Stimulated activated CD4-positive, alpha-beta T cell treated with anti-CD3 and anti-CD28 coated beads, Interleukin-1b, Interleukin-23, amount 100 ng/mL, for 1 hour (primary cell): ENCODE data around the gene BRD4.

Source experiments
- DNase-seq, 2 donors: peaks; one replicate each; pipeline ENCODE4 v3.0.0-alpha.2; 2020; ENCODE audit warnings: low read depth in 2 of 2

Gene BRD4

DNA sequence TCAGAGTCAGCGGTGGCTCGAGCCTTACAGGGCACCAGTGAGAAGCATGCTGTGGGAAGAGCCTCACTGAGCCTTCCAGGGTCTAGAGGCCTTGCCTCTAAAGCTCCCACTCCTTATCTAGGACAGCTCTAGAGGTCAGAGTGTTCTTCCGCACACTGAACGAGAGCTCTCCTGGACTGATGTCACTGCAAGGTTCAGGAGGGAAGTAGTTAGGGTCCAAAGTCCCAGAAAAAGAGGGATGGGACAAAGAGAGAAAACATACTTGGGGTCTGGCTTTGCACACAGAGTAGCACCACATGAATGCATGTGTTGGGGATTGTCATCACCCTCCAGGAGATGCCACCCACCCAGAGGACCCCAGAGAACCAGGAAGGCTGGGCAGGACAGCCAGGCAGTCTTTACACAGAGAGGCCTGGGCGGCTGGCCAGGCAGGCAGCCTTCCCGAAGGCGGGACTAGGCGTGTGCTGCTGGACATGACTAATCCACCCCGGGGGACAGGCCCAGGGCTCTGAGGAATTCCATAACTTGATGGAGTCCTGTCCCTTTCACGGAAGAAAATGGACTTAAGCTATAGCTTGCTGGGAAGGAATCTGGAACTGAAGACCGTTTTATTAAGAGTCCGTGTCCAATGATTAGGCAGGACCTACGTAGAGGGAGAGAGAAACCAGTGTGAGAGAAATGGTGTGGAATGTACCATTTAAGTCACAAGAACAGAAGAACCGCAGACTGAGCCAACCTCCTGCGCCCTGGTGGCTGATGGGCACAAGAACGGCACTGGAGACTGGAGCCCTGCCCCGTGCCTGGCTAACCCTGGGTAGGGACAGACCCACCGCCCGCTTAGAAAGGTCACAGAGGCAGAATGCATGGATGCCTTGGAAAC is 83.5 kb downstream of the BRD4 start:
- DNase-seq, result no peak

DNA sequence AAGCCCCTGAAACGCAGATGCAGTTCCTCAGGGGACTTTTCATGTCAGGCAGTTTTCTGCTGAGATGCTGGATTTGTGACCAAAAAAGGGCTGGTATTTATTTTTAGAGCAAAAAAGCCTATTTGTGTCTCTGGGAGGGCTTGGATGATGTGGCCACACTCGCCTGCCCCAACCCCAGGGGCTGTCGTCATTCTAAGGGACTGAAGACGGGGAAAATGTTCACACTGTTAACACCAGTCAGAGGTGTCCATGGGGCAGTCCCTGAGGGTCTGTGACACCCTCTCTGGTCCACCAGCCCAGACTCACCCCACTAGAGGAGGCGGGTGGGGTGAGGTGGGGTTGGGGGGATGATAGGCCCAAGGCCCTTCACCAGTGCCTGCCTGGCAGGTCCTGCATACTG is 84.2 kb downstream of the BRD4 start:
- no peak for DNase-seq

DNA sequence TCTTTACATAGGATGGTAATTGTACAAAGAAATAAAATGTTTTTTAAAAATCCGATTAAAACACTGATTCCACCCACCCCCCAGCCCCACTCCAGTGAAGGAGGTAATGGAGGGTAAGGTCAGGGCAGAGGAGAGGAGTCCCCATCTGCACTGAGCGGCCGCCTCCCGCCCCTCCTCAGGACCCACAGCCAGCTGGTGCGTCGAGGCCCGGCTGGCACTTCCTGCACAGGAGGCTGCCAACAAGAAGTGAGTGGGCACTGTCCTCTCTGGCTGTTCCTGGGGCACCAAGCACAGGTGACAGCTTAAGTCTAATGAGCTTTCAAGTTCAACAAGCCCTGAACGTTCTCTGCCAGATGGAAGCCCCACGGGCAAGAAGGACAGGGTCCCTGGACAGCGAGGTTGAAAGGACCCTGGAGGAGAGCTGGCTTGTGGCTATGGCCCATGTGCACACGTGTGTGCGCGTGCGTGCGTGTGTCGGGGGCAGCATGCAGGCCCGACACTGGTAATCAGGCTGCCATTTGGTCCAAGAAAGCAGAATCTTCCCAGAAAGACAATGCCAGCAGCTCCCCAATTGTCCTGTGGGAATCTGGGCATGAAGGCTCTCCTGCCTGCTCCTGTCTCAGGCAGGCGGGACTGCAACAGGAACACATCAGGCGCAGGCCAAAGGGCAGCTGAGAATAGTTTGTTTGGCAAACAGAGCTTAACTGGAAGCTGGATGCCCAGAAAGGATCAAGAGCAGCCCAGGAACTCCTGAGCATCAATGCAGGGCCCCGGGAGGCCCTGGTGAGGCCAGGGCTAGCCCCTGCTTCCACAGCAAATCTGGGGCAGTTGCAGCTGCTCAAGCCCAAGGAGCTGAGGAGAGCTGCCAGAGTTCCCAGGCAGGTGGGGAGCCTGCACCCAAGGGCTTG is 85.0 kb downstream of the BRD4 start:
- no peak for DNase-seq

DNA sequence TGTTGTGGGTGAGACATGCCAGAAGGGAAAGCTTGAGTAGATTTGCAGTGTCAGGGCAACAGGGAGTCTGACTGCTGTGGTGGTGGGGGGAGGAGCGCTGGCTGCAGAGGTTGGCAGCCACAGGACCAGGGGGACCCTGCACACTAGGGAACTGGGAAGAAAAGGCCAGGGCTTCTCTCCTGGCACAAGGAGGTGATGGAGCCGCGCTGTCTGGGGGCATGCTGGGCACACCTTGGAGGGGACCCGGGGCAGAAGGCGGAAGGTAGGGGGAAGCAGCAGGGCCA is 86.2 kb downstream of the BRD4 start:
- DNase-seq, result no peak

DNA sequence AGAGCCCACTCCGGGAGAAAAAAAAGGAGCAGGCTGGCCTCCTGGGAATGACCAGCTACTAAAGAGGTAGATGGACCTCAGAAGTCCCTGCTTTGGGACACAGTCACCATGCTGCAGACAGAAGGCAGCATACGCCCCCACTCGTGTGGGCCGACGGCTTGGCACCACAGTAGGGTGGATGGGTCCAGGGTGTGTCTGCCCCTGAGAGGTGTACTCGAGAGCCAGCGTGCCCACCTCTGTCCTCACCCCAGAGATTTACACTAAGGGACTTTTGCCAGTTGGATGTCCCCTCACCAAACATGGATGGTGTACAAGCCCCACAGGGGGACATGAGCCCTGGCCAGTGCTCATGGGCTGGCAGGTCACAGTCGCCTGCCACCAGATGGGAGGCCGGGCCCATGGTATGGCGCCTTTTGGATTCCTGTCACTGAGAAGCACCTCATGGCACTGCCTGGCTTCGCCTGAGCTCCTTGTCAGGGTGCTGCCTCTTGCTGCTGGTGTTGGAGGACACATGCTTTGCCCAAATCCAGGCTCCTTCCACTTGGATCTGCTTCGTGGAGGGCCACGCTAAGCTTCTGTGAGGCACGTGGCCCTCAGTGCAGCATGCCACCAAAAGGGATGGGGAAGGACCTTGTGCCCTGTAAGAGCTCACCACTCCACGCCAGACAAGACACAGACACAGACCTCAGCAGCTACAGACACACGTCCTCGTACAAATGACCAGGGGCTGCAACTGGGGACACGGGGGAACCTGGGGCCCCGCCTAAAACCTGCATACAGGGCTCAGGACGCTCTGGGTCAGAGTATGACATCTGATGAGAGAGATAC is 86.8 kb downstream of the BRD4 start:
- no peak for DNase-seq

DNA sequence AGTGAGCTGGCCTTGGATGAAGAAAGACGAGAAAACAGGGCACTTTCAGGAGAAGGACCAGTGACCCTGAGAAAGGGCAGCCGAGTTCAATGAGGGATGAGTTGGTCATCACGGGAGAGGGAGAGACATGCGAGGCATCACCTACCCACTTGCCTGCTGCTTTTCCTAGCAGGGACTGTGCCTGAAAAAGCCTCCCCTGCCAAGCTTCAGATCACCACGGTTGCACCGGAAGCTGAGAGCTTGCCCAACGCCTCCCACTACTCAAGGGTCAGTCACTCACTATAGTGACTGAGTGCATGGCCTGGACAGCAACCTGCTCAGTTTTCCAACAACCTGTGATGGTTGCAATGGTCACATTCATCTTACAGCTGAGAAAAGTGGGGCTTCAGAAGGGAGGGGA is 87.5 kb downstream of the BRD4 start:
- no peak for DNase-seq

DNA sequence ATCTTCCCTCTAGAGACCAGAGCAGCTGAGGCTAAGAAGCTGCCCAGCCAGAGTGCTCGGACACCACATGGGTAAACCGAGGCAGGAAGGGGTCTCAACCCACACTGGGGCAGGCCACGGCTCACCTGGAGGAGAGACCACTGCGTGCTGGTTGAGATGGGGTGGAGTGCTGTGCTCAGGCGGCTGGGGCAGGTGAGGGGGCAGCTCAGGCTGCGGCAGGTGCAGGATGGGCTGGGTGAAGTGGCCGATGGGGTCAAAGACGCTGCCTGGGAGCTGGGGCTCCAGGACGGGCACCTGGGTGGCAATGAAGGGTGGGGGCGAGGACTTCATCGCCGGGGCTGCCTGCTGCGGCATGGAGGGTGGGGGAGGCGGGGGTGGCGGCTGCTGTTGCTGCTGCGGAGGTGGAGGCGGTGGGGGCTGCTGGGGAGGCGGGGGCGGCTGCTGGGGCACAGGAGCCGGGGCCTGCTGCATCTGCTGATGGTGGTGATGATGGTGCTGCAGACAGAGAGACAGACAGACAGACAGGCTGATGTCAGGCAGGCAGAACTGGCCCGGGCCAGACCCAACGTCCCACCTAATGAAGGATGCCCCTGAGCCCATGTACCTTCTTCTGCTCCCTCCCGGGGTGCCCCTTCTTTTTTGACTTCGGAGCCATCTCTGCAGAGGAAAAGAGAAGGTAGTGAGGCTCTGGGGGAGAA is 88.1 kb downstream of the BRD4 start:
- no peak for DNase-seq

DNA sequence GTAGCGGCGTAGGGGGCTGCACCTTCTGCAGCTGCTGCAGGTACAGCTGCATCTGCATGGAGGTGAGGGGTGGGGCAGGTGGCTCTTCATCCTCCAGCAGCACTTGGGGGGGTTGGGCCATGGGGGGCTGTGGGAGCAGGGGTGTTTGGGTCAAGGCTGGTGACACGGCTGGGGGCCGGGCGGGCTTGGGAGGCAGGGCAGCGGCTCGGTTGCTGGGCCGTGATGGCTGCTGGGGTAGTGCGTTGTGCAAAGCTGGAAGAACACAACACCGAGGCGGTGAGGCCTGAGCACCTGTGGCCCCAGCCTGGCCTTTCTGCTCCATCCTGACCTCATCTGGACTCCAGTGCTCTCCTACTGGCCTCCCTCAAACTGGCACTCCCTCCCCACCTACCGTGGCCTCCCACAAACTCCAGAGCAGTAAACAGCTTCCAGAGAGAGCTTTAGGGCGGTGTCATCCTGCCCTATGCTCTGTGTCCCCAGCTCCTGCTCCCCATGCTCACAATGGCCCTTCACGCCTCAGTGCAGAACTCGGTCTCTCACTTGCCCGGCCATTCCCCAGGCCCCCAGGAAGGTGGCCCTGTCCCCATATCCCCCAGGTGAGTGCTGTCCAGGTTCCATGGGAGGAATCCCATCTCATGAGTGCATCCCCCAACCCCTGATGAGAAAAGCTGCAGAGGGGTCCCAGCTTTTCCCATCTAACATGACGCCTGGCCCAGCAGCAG is 88.9 kb downstream of the BRD4 start:
- no peak for DNase-seq

DNA sequence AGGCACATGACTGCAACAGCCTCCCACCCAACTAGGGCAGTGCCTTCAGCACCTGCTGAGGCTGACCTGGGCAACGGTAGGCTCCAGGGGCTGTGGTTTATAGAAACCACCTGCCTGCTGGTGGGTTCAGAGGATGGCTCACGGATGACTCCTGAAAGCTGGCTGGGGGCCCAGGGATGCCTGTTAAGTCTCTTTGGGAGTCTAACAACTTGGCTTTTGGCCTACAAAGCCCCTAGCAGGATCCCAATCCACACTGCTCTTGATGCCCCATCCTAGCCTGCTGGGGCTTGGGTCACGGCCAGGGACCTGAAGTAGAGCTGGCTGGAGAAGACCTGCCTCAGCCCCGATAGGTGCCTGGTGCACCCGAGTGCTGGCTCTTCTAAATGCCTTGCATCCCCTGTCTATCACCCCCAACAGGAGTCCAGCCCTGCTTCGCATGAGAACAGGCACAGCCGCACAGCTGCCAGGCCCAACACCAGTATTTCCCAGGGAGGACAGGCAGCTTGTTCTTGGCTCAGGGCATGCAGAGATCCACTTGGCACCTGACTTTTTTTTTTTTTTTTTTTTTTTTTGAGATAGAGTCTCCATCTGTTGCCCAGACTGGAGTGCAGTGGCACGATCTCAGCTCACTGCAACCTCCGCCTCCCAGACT is 91.0 kb downstream of the BRD4 start:
- no peak for DNase-seq

DNA sequence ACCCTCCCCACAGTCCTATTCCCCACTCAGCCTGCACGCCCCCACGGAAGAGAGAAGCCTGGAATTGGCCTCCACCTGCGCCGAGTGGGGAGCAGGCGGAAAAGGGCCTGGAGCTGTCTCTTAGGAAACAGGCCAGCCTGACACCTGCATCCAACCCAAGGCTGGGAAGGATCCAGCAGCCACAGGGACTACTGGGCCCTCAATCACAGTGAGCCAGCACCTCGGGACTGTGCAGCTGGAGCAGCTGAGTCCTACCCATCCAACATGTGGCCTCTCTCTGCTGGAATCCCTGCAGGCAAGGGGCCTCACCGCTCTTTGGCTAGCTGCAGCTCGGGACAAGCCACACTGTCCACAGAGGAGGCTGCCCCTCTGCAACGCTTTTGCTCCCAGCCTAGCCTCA is 91.8 kb downstream of the BRD4 start:
- DNase-seq, result no peak

DNA sequence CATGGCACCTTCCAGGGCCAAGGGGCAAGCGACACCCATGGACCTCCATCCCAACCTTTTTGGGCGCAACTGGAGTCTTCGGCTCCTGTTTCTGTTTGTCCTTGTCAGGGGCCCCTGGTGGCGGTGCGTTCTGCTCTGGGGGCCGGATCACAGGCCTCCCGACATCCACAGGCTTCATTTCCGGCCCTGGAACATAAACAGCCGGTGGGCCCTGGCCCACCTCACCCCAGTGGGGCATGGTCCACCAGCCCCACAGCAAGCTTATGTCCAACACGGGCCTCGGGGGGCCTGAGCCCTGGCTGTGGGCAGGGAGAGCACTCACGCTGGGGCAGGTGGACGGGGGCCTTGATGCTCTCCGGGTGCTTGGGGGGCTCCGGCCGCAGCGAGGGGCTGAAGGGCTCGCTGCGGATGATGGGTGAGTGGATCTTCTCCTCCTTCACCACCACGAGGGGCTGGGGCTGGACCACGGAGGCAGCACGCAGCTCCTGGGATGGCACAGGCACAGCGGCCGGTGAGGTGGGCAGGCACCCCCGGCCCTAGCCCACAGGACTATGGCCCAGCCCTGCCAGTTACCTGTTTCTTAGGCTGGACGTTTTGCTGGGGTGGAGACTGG is 92.9 kb downstream of the BRD4 start:
- DNase-seq, result no peak

DNA sequence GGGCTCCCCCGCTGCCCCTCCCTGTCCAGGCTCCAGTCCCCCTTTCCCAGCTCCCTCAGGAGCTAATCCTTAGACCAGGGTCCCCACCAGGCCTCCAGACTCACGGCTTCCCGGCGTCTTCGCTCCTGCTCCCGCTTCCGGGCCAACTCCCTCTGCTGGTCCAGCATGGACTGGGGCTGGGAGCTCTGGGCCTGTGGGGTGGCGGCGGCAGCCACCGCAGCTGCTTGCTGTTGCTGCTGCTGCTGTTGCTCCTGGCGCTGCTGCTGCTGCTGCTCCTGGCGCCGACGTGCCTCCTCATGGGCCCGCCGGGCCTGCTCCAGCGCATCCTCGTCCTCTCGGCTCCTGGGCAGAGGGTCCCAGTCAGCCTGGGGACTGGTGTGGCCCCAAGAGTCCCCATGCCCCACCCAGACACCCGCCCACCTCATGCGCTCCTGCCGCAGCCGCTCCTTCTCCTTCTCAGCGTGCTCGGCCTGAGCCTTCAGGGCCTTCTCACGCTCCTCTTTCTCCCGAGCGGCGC is 93.6 kb downstream of the BRD4 start:
- DNase-seq, result no peak

DNA sequence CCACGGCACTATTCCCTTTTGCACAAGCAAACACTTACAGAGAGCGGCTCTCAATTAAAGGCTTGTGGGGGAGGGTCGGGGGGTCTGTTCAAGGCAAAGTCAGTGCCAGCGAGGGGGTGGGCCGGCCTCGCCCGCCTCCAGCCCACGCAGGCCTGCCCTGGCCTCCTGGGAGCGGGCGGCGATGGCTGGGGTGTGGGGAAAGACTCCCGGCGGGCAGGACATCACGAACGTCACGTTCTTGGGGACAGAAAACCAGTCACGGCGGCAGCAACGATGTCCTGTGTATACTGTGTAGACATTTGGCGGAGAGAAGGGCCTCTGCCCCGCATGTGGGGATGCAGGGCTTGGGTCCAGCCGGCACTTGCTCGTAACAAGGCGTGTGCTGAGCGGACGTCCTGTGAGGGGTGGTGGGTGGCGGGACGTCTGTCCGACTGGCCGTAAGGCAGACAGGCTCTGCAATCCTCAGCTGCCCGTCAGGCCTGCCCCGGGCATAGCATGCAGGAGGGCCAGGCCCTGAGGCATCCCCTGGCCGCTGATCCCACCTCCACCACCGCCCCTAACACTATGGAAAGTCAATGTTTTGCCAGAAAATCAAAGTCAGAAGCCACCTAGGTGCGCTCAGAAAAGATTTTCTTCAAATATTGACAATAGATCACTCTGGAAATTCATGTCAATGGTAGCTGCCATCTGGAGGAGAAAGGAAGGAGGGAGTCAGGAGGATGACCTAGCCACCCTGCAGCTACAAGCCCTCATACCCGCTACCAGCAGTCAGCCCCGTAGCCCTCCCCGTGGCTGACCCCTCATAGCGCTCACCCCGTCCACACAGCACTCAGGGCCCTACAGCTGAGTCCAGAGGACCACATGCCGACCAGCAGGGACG is 94.3 kb downstream of the BRD4 start:
- no peak for DNase-seq

DNA sequence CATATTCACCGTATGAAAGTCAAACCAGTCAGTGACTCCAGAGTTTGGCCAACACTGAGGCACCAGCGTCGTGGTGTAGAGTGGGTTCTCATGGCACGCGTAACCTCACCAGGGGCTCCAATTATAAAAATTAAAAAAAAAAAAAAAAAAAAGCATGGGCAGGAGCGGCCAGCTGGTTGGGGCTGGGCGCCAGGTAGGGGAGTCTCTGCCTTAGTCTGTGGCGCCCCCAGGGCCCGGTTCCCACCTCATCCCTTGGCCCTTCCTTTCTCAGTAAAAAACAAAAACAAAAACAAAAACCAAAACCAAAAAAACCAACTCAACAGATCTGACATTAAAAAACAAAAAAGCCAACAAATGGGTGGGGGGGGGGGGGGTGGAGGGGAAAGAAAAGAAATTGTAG is 95.5 kb downstream of the BRD4 start:
- no peak for DNase-seq

DNA sequence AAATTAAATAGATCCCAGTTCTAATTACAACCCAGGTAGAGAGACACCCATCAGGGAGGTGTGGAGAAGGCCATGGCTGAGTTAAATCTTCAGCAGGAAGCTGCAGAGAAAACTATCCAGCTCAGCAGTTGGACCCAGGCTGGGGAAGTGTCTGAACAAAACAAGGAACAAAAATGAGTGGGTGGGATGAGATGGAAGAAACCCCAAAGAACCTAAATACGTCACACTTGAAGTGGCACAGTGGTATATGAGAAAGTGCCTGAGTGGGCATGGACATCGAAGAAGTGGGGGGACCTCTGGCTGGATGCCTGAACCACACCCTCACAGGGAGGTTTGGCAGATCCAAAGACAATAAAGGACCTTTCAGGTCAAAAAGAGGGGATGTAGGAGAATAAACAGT is 96.6 kb downstream of the BRD4 start:
- no peak for DNase-seq

DNA sequence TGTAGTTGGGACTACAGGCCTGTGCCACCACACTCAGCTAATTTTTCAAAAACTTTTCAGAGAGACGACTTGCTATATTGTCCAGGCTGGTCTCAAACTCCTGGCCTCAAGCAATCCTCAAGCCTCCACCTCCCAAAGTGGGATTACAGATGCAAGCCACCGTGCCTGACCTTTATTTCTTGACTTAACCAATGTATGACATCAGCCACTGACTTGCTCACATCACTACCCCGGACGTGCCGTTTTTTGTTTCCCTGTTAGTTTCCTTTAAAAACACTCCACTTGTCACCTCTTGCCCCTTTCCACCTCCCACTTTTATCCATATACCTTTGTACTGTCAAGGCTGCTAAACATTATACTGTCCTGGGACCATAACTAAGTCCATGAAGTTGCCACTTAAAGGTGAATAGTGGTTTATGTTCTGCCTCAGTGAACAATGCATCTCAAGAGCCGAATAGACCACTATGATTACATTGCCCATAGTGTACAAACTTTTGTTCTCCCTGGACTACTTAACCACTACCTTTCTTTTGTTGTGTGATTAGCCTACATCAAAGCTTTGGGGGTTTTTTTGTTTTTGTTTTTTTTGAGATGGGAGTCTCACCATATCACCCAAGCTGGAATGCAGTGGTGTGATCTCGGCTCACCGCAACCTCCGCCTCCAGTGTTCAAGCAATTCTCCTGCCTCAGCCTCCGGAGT is 97.8 kb downstream of the BRD4 start:
- no peak for DNase-seq

DNA sequence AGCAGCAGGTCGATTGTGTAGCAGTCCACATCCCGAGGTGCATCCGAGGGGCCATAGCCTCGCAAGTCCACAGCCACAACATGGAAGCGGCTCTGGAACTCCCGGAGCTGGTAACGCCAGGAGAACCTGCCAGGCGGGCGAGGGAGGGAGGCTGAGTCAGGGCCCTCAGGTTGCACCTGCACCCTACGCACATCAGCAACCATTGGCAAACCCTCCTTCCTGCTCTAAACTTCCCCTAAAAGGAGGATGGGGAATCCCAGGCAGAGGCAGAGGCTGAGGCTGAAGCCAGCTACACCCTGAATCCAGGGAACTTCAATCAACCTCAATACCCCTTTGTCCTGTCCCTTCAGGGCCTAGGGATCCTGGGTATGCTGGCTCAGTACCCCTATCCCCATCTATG is 101.1 kb downstream of the BRD4 start:
- DNase-seq, result no peak

DNA sequence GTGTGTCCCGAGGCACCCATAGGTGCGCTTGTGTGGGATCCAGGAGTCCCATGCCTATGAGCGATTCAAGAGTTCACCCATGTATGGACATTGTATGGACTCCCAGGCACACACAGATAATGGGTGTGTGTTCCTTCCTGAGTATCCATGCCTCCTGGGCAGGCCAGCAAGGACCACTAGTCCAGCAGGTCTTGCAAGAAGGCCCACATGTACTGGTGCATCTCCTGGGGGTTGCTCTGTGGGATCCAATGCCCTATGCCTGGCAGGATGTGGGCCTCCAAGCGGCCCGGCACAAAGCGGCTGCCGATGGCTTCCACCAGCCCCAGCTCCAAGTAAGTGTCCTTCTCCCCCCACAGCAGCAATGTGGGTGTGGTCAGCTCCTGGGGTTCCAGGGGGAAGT is 105.1 kb downstream of the BRD4 start:
- no peak for DNase-seq
